HL-60 (cell line): ENCODE results near the gene TBCD.

Source experiments
- CTCF ChIP-seq: IDR thresholded peaks from one replicate; pipeline ENCODE4 v1.5.1; 2011; ENCODE audit warnings: low read length, control low read depth, inconsistent platforms; ENCODE audit not compliant: insufficient read depth
- GABPA ChIP-seq: IDR thresholded peaks from 2 replicates; pipeline ENCODE4 v1.6.1; 2012; ENCODE audit warnings: low read depth
- POLR2AphosphoS5 ChIP-seq: IDR thresholded peaks from 2 replicates; pipeline ENCODE4 v1.6.1; 2012; ENCODE audit warnings: low read depth
- REST ChIP-seq: IDR thresholded peaks from 2 replicates; pipeline ENCODE4 v1.6.1; 2012; ENCODE audit warnings: low read depth; ENCODE audit not compliant: insufficient replicate concordance
- SPI1 ChIP-seq: IDR thresholded peaks from 2 replicates; pipeline ENCODE4 v1.6.1; 2012; ENCODE audit warnings: low read depth, mild to moderate bottlenecking, borderline replicate concordance

- TF ChIP-seq CTCF, result no peak
- no peak for TF ChIP-seq POLR2AphosphoS5
- no peak for TF ChIP-seq REST
- TF ChIP-seq SPI1, result no peak
- TF ChIP-seq GABPA, result no peak
These were observed 57.3 kb downstream of the TBCD start for GRCh38 chr17:82808921-82809905.
